Measurements from ENCODE around the gene SMIM10L2A.

DNA sequence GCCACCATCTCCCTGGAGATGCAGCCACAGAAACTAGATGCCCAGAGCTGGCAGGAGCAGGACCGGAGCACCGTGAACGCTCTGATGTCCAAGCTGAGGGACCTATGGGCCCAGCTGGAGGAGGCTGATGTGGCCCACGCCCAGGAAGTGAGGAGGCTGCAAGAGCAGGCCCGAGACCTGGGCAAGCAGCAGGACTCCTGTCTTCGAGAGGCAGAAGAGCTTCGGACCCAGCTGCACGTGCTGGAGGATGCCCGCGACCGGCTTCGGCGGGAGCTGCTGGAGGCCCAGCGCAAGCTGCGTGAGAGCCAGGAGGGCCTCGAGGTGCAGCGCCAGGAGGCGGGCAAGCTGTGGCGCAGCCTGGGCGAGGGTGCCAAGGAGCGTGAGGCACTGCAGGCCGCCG is 14.2 kb downstream of the SMIM10L2A start:
- no peak for TF ChIP-seq FOXK2 (IDR thresholded peaks at IDR 0.05)
- no peak for TF ChIP-seq BHLHE40 (IDR thresholded peaks at IDR 0.05; ENCODE audit: borderline replicate concordance)
- no peak for TF ChIP-seq FOXM1 (IDR thresholded peaks at IDR 0.05; ENCODE audit: borderline replicate concordance)
- TF ChIP-seq TARDBP (IDR thresholded peaks at IDR 0.05), result no peak
- no peak for TF ChIP-seq FOXA1 (IDR thresholded peaks at IDR 0.05)

Data from HEK293T (cell line).